GM13976 (cell line): ENCODE data around the gene WIZ.

Experiments
- DNase-seq: peaks from one replicate; pipeline ENCODE4 v3.0.0; 2012; ENCODE audit warnings: low spot score
- in situ Hi-C: fragments of 300-500 bp; cut with MboI; formaldehyde crosslinking; loops from one replicate; pipeline ENCODE4 v1.12.0; 2022; ENCODE audit warnings: low sequenced_read_pairs, mixed read lengths, inconsistent platforms; ENCODE audit not compliant: unreplicated experiment
- TF ChIP-seq, protein P1 (sequence below): IDR thresholded peaks from 2 replicates; pipeline ENCODE4 v1.5.1; 2012; ENCODE audit warnings: borderline replicate concordance, mild to moderate bottlenecking; ENCODE audit not compliant: insufficient read depth; ENCODE audit errors: extremely low read depth, missing control alignments, control extremely low read depth

The WIZ gene

DNA sequence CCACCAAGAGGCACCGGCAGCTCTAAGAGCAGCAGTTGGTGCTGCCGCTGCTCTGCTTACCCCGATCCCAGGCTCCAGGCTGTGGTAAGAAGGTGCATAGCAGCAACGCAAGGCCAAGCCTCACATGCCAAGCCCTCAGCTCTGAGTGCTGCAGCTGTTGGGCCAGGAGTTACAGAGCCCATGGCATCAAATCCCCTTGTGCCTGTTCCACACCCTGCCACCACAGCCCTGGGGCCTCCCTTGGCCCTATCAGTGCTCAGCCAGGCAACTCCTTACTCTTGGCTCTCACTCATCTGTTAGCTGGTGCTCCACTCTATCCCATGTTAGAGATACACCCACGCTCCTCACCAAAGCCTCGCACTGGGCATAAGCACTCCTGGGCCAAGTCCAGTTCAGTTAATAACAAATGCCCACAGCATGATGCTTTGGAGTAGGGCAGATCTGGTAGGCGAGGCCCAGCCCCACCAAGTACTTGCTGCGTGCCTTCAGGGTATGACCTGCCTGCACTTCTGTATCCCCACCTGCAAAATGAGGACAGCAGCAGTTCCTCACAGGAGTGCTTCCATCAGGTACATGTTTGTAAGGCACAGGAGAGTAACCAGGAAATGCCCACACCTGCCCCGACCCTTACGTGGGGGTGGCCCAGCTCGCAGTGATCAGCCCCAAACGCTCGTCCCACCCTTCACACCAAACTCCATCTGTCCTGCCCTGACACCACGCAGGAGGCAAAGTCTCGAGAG, 47.2 kb downstream of the WIZ start:
- in situ Hi-C loops, result no loop called here
- TF ChIP-seq, protein P1, sequence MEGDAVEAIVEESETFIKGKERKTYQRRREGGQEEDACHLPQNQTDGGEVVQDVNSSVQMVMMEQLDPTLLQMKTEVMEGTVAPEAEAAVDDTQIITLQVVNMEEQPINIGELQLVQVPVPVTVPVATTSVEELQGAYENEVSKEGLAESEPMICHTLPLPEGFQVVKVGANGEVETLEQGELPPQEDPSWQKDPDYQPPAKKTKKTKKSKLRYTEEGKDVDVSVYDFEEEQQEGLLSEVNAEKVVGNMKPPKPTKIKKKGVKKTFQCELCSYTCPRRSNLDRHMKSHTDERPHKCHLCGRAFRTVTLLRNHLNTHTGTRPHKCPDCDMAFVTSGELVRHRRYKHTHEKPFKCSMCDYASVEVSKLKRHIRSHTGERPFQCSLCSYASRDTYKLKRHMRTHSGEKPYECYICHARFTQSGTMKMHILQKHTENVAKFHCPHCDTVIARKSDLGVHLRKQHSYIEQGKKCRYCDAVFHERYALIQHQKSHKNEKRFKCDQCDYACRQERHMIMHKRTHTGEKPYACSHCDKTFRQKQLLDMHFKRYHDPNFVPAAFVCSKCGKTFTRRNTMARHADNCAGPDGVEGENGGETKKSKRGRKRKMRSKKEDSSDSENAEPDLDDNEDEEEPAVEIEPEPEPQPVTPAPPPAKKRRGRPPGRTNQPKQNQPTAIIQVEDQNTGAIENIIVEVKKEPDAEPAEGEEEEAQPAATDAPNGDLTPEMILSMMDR, result no peak
- DNase-seq, result no peak

DNA sequence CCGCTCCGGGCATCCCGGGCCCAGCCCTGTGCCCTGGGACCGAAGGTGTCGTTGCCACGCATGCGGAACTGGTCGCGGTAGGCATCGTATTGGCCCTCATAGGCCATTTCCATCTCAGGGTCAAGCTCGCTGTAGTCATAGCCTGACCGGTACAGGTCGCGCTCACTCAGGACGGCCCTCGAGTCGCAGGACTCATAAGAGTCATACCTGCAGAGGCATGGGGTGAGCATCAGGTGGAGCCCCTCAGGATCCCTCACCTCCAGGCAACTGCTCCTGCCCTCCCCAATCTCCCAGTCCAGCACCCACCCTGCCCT, 48.4 kb downstream of the WIZ start:
- no peak for DNase-seq
- in situ Hi-C loops, result no loop called here
- TF ChIP-seq, protein P1, result no peak

DNA sequence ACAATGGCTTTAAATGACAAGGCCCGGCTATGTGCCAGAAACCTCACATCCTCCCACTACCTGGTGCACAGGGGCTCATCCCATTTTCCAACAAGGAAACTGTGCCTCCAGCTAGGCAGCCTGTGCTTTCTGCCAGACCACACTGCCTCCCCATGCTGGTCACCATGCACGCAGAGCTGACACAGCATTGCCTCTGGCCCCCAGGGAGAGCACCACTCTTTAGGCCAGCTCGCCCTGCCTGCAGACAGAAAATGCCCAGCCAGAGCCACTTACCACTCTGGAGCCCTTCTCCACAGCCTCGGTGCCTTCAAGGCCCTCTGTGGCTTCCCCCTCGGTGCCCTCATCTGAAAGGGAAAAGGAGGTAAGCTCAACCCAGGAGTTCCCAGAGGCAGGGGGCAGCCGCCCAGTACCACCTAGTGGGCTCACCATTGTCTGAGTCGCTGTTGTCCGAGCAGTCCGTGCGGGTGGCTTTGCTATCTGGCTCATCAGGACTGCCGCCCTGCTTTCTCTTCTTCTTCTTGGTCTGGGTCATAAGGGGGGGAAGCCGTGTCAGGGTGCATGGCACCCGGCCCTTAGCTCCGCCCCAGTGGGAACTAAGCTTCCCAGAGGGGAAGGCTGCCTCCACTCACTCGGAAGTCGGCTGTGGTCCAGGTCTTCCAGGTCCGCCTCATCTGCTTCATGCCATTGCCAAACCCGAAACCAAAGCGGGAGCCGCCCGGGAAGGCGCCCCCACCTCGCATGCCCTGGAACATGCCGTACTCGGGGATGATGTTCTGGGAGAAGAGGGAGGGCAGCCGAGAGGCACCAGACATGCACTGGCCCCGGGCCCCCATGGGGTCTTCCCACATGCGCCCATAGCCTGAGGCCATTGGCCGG, 49.0 kb downstream of the WIZ start:
- in situ Hi-C loops, result no loop called here
- TF ChIP-seq, protein P1, result no peak
- DNase-seq, result no peak

DNA sequence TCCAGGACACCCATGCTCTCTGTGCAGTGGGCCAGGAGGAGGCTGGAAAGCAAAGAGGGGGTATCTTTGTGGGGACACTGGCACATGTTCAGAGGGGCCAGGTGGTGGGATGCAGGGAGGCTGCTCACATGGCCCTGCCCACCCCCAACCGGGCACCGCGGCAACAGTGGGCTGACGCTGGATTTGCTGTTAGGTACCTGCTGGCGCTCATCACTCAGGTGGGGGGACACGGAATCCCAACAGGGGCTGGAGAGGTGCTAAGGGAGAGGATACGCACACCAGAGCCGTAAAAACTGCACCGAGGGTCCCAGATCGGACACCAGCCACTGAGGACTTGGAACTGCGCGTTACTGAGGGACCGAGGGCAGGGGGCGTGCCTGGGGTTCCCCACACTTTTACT, 50.1 kb downstream of the WIZ start:
- no peak for DNase-seq
- in situ Hi-C loops, result no loop called here
- TF ChIP-seq, protein P1, result no peak

DNA sequence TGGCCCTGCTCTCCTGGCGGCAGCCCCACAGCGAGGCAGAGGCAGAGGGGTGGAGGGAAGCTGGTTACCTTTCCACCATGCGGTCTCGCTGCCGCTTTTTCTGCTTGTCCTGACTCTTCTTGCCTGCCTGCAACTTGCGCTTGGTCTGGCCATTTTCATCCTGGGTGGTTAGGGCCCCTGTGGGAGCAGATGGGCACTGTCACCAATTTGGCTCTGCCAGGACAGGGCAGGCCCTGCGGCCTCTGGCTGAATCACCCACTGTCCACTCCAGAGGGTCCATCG, 50.6 kb downstream of the WIZ start:
- DNase-seq, result no peak
- in situ Hi-C loops, result no loop called here
- TF ChIP-seq, protein P1, result no peak

DNA sequence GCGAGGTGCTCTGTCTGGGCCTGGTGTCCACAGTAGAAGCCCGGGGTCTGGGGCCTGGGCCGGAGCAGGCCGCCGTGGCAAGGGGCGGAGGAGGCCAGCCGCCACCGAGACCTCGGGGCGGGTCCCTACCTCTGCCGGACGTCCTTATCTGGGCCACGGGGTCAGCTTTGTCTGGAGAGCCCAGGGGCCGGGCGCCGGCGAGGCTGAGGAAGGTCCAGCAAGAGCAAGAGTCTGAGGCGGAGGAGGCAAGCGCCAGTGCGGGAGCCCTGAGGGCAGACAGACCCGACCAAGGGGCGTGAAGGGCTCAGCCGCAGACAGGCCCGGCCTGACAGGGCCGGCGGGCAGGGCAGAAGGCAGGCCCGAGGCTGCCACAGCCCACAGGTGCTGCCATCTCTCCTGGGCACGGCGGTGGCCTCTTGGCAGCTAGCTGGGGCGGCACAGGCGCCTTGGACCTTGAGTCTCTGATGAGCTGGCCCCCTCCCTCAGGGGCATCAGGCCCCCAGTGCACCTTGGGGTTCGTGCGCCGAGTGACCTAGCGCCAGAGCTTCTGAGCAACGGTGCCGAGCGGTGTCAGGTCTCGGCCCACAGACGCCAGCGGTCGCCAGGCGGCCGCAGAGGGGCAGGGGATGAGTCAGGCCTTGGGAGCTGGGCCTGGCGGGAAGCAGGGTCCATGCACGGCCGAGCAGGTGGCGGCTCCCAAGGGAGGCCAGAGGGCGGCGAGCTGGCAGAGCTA, 51.1 kb downstream of the WIZ start:
- in situ Hi-C loops, result no loop called here
- TF ChIP-seq, protein P1, result no peak
- DNase-seq, result no peak
